ENCODE data around the gene OR2A14.
A peak's percentile ranks its signal among the peaks of the same experiment; 100 is the strongest.
"Not testable (repeated sequence)": the region's sequence is repeated elsewhere in the genome, so short reads cannot be mapped to it uniquely, and the experiment has no call there.

OR2A14 gene

GRCh38 chr7:144122876-144123275 is at the start of gene OR2A14:
Gene OR2A14 (plus strand): TSS chr7:144123176. CDS start chr7:144129113, 5,937 bp downstream.
- no peak for DNase-seq (ENCODE audit: low spot score)

GRCh38 chr7:144074374-144074773 is 48.6 kb upstream of the OR2A14 start:
- DNase-seq (ENCODE audit: low spot score) = no peak

DNA sequence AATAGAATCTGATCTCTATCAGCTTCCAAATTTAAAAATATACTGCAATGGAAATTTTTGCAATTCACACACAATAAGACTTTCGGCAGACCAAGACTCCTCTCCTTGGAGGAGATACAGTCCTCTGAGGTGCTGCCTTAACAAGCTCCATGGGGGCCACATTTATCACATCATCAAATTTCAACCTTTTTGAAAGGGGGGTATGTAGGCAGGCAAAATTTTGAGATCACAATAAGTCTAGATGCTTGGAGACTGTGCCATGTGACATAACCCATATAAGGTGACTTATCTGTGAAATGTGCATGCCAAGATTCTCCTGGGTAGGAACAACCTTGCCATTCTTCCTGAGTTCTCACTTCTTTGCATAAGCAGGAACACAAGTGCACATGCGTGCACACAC is 37.0 kb upstream of the OR2A14 start, which contains the start of gene OR2A12:
Gene OR2A12, plus strand, starts transcription at position 301 of the 400 bp plus-strand sequence. CDS start 8,830 bp downstream, outside the sequence.
- DNase-seq (ENCODE audit: low spot score) = no peak

GRCh38 chr7:144086730-144087129 is 36.2 kb upstream of the OR2A14 start:
- no peak for DNase-seq (ENCODE audit: low spot score)

DNA sequence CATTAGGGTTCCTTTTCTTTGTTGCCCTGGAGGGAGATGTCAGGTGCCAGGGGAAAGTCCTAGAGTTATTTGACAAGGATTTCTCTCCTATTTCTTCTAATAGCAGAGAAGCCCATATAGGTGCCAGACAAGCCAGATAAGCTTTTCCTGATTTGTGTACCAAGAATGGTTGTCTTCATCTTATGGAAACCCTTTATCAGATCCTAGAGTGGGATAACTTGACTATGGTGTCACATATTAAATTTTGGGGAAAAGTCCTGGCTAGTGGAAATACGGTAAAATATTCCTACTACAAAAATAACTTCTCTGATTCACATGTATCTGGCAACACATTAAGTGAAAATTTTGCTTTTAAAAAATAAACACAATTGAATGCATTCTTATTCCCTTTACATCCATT is 35.7 kb upstream of the OR2A14 start:
- DNase-seq (ENCODE audit: low spot score) = no peak

GRCh38 chr7:144090667-144091066 is 32.3 kb upstream of the OR2A14 start:
- DNase-seq (ENCODE audit: low spot score) = no peak

DNA sequence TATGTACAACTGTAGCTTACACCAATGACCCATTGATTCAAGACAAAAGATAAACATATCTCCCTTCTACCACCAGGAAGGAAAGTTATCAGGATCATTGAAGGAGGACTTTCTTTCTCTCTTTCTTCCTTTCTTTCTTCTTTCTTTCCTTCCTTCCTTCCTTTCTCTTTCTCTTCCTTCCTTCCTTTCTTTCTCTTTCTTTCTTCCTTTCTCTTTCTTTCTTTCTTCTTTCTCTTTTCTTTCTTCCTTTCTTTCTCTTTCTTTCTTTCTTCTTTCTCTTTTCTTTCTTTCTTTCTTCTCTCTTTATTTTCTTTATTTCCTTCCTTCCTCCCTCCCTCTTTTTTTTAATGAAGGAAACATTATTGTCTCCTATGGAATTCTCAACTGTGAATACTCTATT is 24.2 kb upstream of the OR2A14 start:
- no peak for DNase-seq (ENCODE audit: low spot score)

DNA sequence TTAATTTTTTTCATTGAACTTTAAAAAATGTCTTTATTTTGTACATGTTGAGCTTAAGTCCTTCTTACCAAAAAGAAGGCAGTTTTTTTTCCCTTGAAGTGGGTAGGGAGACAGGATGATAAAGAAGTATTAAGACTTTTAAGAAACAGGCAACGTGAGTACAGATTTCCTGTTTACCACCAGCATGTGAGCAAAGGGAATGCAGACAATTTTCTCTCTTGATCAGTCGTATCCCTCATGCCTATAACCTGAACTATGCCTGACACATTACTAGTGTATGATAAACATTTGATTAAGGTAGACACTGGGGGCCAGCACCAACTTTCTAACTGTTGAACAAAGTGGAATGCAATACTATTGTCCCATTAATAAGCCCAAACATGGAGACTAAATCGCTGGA is 22.4 kb upstream of the OR2A14 start:
- no peak for DNase-seq (ENCODE audit: low spot score)

- DNase-seq (ENCODE audit: low spot score) = no peak
Observed at GRCh38 chr7:144102041-144102440, 20.9 kb upstream of the OR2A14 start.

DNA sequence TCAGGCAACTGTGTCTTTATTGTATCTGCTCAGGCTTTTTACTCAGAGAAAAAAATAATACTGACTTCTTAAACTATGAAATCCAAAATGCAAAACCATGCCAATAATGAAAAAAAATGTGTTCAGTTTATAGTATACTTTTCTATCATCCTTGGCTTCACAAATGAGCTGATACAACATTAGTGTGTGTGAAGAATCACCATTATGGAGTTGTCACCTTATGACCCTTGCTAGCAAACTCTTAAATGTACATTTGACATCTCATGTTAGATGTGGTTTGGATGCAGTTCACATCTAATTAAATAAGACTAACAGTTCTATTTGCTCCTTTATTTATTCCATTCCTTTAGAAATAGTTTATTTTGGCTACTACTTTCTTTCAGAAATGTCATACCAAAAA is 17.8 kb upstream of the OR2A14 start:
- no peak for DNase-seq (ENCODE audit: low spot score)

- DNase-seq (ENCODE audit: low spot score) = no peak
Observed at GRCh38 chr7:144109283-144109682, 13.7 kb upstream of the OR2A14 start, which contains the start of gene OR2A2. Gene OR2A2 (plus strand): TSS chr7:144109583. CDS start chr7:144109583, 0 bp downstream.

- DNase-seq (ENCODE audit: low spot score) = no peak
Observed at GRCh38 chr7:144110272-144110671, 12.7 kb upstream of the OR2A14 start.

DNA sequence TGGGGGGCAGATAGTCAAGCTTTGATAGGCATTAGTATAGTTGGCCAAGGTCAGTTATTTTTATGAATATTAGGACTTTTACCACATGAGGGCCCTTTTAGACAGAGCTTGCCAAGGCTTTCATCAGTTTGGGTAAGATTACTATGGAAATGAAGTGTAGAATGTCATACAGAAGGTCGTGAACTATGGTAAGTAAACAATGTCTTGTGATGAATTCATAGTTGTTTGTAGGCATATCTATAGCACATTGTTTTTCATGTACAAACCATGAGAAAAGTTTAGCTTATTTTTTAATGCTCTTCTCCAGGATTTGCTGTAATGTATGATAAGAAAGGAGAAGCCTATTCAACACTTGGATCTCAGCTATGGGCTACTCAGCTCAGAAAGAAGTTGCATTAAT is 9.3 kb upstream of the OR2A14 start:
- no peak for DNase-seq (ENCODE audit: low spot score)

GRCh38 chr7:144118341-144118740 is 4.6 kb upstream of the OR2A14 start:
- no peak for DNase-seq (ENCODE audit: low spot score)

DNA sequence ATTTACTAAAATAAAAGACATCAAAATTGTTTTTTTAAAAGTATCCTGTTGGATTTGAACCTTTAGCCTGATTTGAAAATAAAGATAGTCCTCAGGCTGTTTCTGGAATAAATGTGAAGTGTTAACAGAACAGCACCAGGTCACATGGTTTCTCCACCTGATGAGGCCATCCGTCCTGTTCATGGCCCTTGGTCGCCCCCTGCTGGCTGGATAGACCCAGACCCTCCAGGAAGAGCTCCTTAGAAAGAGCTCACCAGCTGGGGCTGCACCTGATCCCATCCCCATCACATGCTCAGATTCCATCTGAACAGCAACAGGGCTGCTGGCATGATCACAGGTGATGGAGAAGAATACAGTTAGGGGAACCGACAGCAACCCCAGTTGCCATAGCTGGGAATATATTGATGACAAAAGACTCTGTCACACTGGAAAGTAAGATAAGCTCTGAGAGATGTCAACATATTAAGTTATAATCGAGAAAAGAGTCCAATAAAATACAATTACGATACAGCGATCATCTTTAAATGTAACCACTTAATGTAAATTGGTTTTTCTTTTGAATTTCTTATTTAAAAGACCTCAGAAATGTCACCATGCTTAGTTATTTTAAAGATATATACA is 4.8 kb downstream of the OR2A14 start:
- DNase-seq (ENCODE audit: low spot score) = peak; percentile 64

- DNase-seq (ENCODE audit: low spot score) = not testable (repeated sequence)
Observed at GRCh38 chr7:144129601-144130000, 6.6 kb downstream of the OR2A14 start.

GRCh38 chr7:144130730-144131129 is 7.8 kb downstream of the OR2A14 start:
- DNase-seq (ENCODE audit: low spot score) = no peak

DNA sequence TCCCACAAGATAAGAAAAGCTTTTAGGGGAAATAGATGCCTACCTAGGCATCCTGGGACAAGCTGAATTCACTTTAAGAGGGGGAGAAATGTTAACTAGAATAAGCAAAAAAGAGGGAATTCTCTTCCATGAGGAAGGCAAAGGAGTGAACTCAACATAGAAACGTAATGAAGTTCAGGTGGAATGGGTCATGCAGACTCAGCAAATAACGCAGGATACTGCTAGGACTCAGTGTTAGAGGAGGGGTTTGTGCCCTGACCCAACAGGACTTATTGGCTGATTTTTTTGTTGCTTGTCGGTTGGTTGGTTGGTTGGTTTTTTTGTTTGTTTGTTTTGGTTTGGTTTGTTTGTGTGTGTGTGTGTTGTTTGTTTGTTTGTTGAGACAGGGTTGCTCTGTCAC is 9.3 kb downstream of the OR2A14 start:
- no peak for DNase-seq (ENCODE audit: low spot score)

DNA sequence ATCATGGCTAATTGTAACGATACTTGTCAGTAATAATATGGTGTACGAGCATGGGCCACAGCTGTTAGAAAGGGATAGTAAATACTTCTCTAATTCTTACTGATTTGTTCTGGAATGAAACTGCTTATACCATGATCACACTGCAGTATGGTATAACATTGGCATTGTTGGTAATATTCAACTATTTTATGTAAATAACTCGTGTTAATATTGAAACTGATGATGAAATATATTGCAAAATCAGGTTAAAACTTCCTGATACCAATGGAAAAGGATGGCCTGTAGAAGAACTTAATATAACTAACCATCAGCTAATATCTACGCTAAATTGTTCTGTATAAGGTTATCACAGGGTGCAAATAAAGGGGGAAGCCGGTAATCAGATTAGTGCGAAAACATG is 10.3 kb downstream of the OR2A14 start:
- no peak for DNase-seq (ENCODE audit: low spot score)

DNA sequence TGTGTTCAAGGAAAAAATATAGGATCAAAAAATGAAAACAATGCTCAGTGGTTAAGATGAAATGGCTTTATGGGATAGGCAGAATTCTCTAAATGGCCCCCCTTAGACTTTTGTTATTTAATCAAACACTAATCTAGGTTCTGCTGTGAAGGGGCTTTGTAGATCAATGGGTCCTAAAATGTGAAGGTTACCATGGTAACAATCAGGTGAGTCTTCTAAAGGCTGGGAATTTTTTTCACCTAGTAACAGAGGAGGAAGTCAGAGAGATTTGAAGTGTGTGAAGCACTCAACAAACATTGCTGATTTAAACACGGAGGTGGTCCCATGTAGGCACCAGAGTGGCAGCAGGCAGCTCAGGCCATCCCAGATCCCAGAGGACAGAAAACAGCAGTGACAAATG is 11.1 kb downstream of the OR2A14 start:
- DNase-seq (ENCODE audit: low spot score) = no peak

- no peak for DNase-seq (ENCODE audit: low spot score)
Observed at GRCh38 chr7:144137501-144137900, 14.5 kb downstream of the OR2A14 start.

DNA sequence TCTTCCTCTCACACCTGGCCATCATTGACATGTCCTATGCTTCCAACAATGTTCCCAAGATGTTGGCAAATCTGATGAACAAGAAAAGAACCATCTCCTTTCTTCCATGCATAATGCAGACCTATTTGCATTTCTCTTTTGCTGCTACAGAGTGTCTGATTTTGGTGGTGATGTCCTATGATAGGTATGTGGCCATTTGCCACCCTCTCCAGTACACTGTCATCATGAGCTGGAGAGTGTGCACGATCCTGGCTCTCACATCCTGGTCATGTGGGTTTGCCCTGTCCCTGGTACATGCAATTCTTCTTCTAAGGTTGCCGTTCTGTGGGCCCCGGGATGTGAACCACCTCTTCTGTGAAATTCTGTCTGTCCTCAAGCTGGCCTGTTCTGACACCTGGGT is 19.2 kb downstream of the OR2A14 start:
- DNase-seq (ENCODE audit: low spot score) = no peak

GRCh38 chr7:144144426-144144825 is 21.4 kb downstream of the OR2A14 start:
- no peak for DNase-seq (ENCODE audit: low spot score)

- DNase-seq (ENCODE audit: low spot score) = no peak
Observed at GRCh38 chr7:144148224-144148827, 25.4 kb downstream of the OR2A14 start.
